Activated naive CD8-positive, alpha-beta T cell treated with anti-CD3 and anti-CD28 coated beads, Interleukin-2, amount 50 U/mL, for 24 hours (primary cell): Measurements from ENCODE around the gene MPRIP.
"Not testable (repeated sequence)": the region's sequence is repeated elsewhere in the genome, so short reads cannot be mapped to it uniquely, and the experiment has no call there.

Source experiments
- ATAC-seq: fragments of 150-1000 bp; cut with Tn5 transposase; one replicate; pipeline ENCODE4 v1.10.0; 2021
- DNase-seq: peaks from one replicate; pipeline ENCODE4 v3.0.0; 2021
- H3K27ac Mint-ChIP-seq: one replicate; pipeline ENCODE4 v1.8.0; 2021; ENCODE audit warnings: mild to moderate bottlenecking, mixed read lengths
- H3K27me3 Mint-ChIP-seq: one replicate; pipeline ENCODE4 v1.8.0; 2021; ENCODE audit warnings: mixed read lengths
- H3K36me3 Mint-ChIP-seq: one replicate; pipeline ENCODE4 v1.8.0; 2021; ENCODE audit warnings: low read depth, mixed read lengths
- H3K4me1 Mint-ChIP-seq: one replicate; pipeline ENCODE4 v1.8.0; 2021; ENCODE audit warnings: mixed read lengths
- H3K4me3 Mint-ChIP-seq: one replicate; pipeline ENCODE4 v1.8.0; 2021; ENCODE audit warnings: mild to moderate bottlenecking, moderate library complexity, mixed read lengths
- H3K9me3 Mint-ChIP-seq: one replicate; pipeline ENCODE4 v1.8.0; 2021; ENCODE audit warnings: mixed read lengths

The MPRIP gene

GRCh38 chr17:17127156-17127555 is 84.9 kb downstream of the MPRIP start:
- peaks cover 46% of the 10 kb centered on the region for H3K4me1 Mint-ChIP-seq
- no peaks in the 10 kb centered on the region for H3K36me3 Mint-ChIP-seq
- ATAC-seq: no peak
- no peaks in the 10 kb centered on the region for H3K27me3 Mint-ChIP-seq
- no peak overlapping the region for H3K4me3 Mint-ChIP-seq
- no peak overlapping the region for H3K27ac Mint-ChIP-seq
- no peaks in the 10 kb centered on the region for H3K9me3 Mint-ChIP-seq
- DNase-seq: no peak

GRCh38 chr17:17127730-17128291 is 85.6 kb downstream of the MPRIP start:
- Mint-ChIP-seq H3K36me3 (no peaks in the 10 kb centered on the region), H3K9me3 (no peaks in the 10 kb centered on the region), H3K27ac (no peak overlapping the region), H3K4me1 (peaks cover 43% of the 10 kb centered on the region), H3K4me3 (no peak overlapping the region), H3K27me3 (no peaks in the 10 kb centered on the region)
- no peak for DNase-seq
- no peak for ATAC-seq

- no peak overlapping the region for H3K4me3 Mint-ChIP-seq
- H3K4me1 Mint-ChIP-seq: peaks cover 40% of the 10 kb centered on the region
- no peaks in the 10 kb centered on the region for H3K27me3 Mint-ChIP-seq
- H3K36me3 Mint-ChIP-seq: no peaks in the 10 kb centered on the region
- no peak overlapping the region for H3K27ac Mint-ChIP-seq
- no peaks in the 10 kb centered on the region for H3K9me3 Mint-ChIP-seq
- ATAC-seq (no peak), DNase-seq (no peak)
Measured at GRCh38 chr17:17128476-17129075, 86.3 kb downstream of the MPRIP start.

- Mint-ChIP-seq H3K4me1 (peaks cover 32% of the 10 kb centered on the region), H3K27me3 (no peaks in the 10 kb centered on the region), H3K9me3 (no peaks in the 10 kb centered on the region), H3K4me3 (no peak overlapping the region), H3K27ac (no peak overlapping the region), H3K36me3 (no peaks in the 10 kb centered on the region)
- ATAC-seq (no peak), DNase-seq (no peak)
Measured at GRCh38 chr17:17129466-17129865, 87.2 kb downstream of the MPRIP start.

- no peaks in the 10 kb centered on the region for H3K27me3 Mint-ChIP-seq
- no peak overlapping the region for H3K4me3 Mint-ChIP-seq
- ATAC-seq: no peak
- H3K9me3 Mint-ChIP-seq: no peaks in the 10 kb centered on the region
- H3K36me3 Mint-ChIP-seq: no peaks in the 10 kb centered on the region
- H3K27ac Mint-ChIP-seq: no peak overlapping the region
- peaks cover 24% of the 10 kb centered on the region for H3K4me1 Mint-ChIP-seq
- no peak for DNase-seq
Measured at GRCh38 chr17:17130077-17130844, 88.0 kb downstream of the MPRIP start.

GRCh38 chr17:17131839-17132238 is 89.6 kb downstream of the MPRIP start:
- H3K4me3 Mint-ChIP-seq: no peak overlapping the region
- no peak overlapping the region for H3K27ac Mint-ChIP-seq
- H3K4me1 Mint-ChIP-seq: peaks cover 9% of the 10 kb centered on the region
- no peaks in the 10 kb centered on the region for H3K36me3 Mint-ChIP-seq
- no peaks in the 10 kb centered on the region for H3K27me3 Mint-ChIP-seq
- DNase-seq (no peak), ATAC-seq (no peak)
- H3K9me3 Mint-ChIP-seq: no peaks in the 10 kb centered on the region

GRCh38 chr17:17132746-17133145 is 90.5 kb downstream of the MPRIP start:
- H3K4me1 Mint-ChIP-seq: peaks cover 5% of the 10 kb centered on the region
- H3K27ac Mint-ChIP-seq: no peak overlapping the region
- DNase-seq (no peak), ATAC-seq (no peak)
- H3K36me3 Mint-ChIP-seq: no peaks in the 10 kb centered on the region
- no peak overlapping the region for H3K4me3 Mint-ChIP-seq
- H3K9me3 Mint-ChIP-seq: no peaks in the 10 kb centered on the region
- no peaks in the 10 kb centered on the region for H3K27me3 Mint-ChIP-seq

GRCh38 chr17:17134051-17134956 is 92.0 kb downstream of the MPRIP start:
- no peak overlapping the region for H3K27ac Mint-ChIP-seq
- ATAC-seq (no peak), DNase-seq (no peak)
- H3K4me1 Mint-ChIP-seq: no peaks in the 10 kb centered on the region
- H3K9me3 Mint-ChIP-seq: no peaks in the 10 kb centered on the region
- H3K4me3 Mint-ChIP-seq: no peak overlapping the region
- no peaks in the 10 kb centered on the region for H3K36me3 Mint-ChIP-seq
- no peaks in the 10 kb centered on the region for H3K27me3 Mint-ChIP-seq

- Mint-ChIP-seq H3K36me3 (no peaks in the 10 kb centered on the region), H3K4me3 (no peak overlapping the region), H3K27ac (no peak overlapping the region), H3K4me1 (no peaks in the 10 kb centered on the region), H3K9me3 (no peaks in the 10 kb centered on the region), H3K27me3 (no peaks in the 10 kb centered on the region)
- no peak for ATAC-seq
- DNase-seq: no peak
Measured at GRCh38 chr17:17134957-17135333, 92.7 kb downstream of the MPRIP start.

- ATAC-seq, H3K4me3 Mint-ChIP-seq, DNase-seq, H3K27ac Mint-ChIP-seq, H3K9me3 Mint-ChIP-seq, H3K36me3 Mint-ChIP-seq, H3K4me1 Mint-ChIP-seq, H3K27me3 Mint-ChIP-seq: not testable (repeated sequence)
Measured at GRCh38 chr17:17136221-17136620, 94.0 kb downstream of the MPRIP start.

GRCh38 chr17:17137731-17138585 is 95.7 kb downstream of the MPRIP start:
- peaks cover 5% of the 10 kb centered on the region for H3K36me3 Mint-ChIP-seq

GRCh38 chr17:17139972-17140589 is 97.8 kb downstream of the MPRIP start:
- Mint-ChIP-seq H3K27me3 (no peaks in the 10 kb centered on the region), H3K9me3 (no peaks in the 10 kb centered on the region), H3K27ac (no peak overlapping the region), H3K36me3 (peaks cover 5% of the 10 kb centered on the region), H3K4me3 (no peak overlapping the region), H3K4me1 (no peaks in the 10 kb centered on the region)
- no peak for DNase-seq
- no peak for ATAC-seq

More at GRCh38 chr17:17137731-17138585, 95.7 kb downstream of the MPRIP start:
- Mint-ChIP-seq H3K9me3 (no peaks in the 10 kb centered on the region), H3K27me3 (no peaks in the 10 kb centered on the region), H3K27ac (no peak overlapping the region), H3K4me1 (no peaks in the 10 kb centered on the region), H3K4me3 (no peak overlapping the region)
- DNase-seq (no peak), ATAC-seq (no peak)

- H3K4me1 Mint-ChIP-seq: no peaks in the 10 kb centered on the region
- H3K36me3 Mint-ChIP-seq: peaks cover 5% of the 10 kb centered on the region
Measured at GRCh38 chr17:17140590-17140980, 98.3 kb downstream of the MPRIP start.

More at GRCh38 chr17:17140590-17140980, 98.3 kb downstream of the MPRIP start:
- Mint-ChIP-seq H3K9me3 (no peaks in the 10 kb centered on the region), H3K27me3 (no peaks in the 10 kb centered on the region), H3K27ac (no peak overlapping the region), H3K4me3 (no peak overlapping the region)
- no peak for DNase-seq
- no peak for ATAC-seq
